IPS-18c (cell line): Measurements from ENCODE around the gene ZSCAN31.

Experiments used
- H3K4me3 ChIP-seq: 2 replicates; pipeline ENCODE4 v1.7.0; 2013; ENCODE audit warnings: low read depth, mild to moderate bottlenecking, low read length, moderate library complexity; ENCODE audit not compliant: insufficient read depth
- H3K9me3 ChIP-seq: one replicate; pipeline ENCODE4 v1.6.1; 2013; ENCODE audit warnings: mild to moderate bottlenecking, low read length, moderate library complexity; ENCODE audit not compliant: control insufficient read depth, insufficient read depth

ZSCAN31 gene

DNA sequence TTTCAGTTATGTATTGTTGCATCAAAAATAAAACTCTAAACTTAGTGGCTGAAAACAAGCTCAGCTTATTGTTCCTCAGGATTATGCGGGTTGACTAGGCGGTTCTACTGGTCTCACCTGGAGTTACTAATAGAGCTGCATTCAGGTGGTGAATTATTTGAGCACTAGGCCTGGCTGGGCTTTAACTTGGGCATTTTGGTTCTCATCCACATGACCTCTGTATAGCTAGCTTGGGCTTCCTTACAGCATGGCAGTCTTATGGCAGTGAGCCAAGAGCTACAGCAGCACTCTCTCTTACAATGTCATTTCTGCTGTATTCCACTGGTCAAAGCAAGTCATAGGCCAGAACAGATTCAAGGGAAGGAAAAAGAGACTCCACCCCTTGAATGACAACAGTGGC is 53.0 kb downstream of the ZSCAN31 start:
- Histone ChIP-seq H3K9me3 (no peaks in the 10 kb centered on the region), H3K4me3 (peak overlapping the region; percentile 87; the same call in 1 of the 2 replicates)

DNA sequence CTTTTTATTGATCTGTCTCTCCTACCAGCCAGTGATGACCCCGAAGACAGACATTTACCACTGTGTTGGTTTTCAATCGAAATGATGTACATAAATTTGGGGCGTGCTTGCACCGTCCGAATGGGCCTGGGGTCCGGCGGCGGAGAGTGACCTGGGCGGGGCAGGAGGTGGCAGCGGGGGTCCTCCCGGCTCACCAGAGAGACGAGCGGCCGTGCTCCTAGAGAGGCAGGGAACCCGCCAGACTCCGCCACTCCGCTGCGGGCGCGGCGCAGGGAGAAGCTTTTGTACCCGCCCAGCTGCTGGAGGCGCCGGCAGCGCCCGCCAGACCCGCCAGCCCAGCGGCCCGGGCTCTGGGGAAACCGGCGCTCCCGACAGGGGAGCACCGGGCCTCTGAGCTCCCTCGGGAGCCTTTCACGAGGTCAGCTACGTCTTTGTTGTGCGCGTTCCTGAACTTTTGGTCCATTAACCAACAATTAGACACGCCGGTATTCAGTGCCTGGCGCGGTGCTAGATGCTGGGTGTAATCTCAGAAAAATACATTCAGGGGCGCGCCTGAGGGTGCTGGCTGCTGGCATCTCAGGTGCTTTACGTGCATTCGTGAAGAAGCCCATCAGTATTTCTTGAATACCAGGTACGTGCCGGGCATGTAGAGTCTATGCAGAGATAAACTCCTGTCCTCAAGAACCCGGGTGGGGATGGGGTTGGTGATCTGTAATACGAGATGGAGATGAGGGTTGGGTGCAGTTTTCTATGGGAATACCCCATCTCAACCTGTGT is 54.5 kb downstream of the ZSCAN31 start, which contains the start of gene PGBD1:
PGBD1 (plus strand) TSS at position 285 of the 777 bp plus-strand sequence. CDS start 2,242 bp downstream, outside the sequence.
- Histone ChIP-seq H3K9me3 (no peaks in the 10 kb centered on the region), H3K4me3 (peak within 1 kb of the TSS; percentile 87)

GRCh38 chr6:28280595-28281287 is 55.2 kb downstream of the ZSCAN31 start:
- H3K4me3 ChIP-seq = peak overlapping the region; percentile 87; the same call in 1 of the 2 replicates
- no peaks in the 10 kb centered on the region for H3K9me3 ChIP-seq

DNA sequence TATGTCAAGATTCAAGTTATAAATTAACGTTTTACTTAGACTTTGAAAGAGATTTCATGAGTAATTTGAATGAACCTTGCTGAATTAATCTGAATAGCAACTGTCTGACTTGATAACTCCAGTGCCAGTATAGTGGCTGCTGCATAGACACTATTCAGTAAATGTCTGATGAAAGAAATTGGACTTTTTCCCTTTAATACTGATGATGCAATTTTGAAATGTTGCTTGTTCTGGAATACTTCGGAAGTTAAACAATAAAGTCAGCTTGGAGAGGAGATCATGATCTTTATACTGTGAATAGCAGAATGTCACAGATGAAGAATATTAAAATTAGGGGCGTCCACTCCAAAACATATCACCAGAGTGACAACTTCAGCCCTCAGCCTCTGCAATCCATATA is 58.2 kb downstream of the ZSCAN31 start:
- Histone ChIP-seq H3K4me3 (no peak overlapping the region), H3K9me3 (no peaks in the 10 kb centered on the region)

DNA sequence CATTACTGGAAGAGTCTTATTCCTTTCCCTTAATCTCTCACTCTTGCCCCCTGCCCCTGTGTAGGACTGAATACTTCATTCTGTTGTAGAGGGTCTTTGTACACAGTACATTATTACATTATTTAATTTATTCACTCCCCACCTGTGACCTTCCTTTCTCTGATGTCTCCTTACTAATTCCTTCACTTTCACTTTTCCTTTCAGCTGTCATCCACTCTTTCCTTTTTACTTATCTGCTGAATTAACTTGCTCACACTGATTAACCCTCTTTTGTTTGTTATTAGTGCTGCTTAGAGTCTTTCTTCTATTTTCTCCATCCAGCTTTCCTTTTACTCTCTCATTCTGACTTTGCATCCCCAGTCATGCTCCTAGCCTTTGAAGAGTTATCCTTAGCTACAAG is 61.1 kb downstream of the ZSCAN31 start:
- no peak overlapping the region for H3K4me3 ChIP-seq
- H3K9me3 ChIP-seq = no peaks in the 10 kb centered on the region
